OCI-LY1 (cell line): ENCODE results near the gene LRMDA.

Source experiments
- EZH2 ChIP-seq: fragments of 200-600 bp; sonication (generic), shearing (Covaris generic); IDR thresholded peaks from 2 replicates; pipeline ENCODE4 v1.8.0; 2017; ENCODE audit warnings: borderline replicate concordance, mixed run types, mild to moderate bottlenecking, antibody characterized with exemption, low read length, moderate library complexity, mixed read lengths
- TF ChIP-seq, protein P1 (sequence below): fragments of 200-600 bp; sonication (generic), shearing (Covaris generic); IDR thresholded peaks from 2 replicates; pipeline ENCODE4 v1.5.1; 2017; ENCODE audit warnings: mild to moderate bottlenecking, antibody characterized with exemption, low read length, moderate library complexity, mixed read lengths

DNA sequence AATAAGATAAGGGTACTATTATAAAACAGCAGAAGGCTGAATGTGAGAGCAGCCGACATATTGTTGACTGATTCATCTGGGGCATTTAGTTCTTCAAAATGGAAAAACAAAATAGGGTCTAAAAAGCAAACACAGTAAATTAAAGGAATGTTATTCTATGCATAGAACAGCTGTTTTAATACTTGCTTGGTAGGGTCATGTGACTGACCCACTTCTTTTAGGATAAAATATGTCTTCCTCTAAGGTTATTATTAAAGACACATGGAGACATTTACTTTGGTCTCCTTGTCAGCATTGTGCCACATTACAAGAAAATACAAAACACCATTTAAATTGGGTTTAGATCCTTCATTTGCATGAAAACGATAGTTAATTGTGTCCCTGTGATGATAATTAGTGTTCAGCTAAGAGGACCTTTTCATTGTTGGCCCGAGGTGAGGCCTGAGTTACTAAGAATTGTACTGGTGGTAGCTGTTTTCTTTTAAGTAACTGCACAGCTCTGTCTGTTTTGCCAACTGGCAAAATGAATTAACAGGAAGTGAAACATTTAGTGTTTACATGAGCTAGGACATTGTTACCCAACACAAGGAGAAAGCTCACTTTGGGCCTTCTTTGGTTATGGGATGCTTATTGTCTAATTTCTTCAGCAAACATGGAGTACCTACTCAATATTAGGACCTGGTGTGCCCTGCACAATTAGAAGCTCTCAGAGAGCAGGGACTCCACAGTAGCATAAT, 764.4 kb downstream of the LRMDA start:
- TF ChIP-seq, protein P1, sequence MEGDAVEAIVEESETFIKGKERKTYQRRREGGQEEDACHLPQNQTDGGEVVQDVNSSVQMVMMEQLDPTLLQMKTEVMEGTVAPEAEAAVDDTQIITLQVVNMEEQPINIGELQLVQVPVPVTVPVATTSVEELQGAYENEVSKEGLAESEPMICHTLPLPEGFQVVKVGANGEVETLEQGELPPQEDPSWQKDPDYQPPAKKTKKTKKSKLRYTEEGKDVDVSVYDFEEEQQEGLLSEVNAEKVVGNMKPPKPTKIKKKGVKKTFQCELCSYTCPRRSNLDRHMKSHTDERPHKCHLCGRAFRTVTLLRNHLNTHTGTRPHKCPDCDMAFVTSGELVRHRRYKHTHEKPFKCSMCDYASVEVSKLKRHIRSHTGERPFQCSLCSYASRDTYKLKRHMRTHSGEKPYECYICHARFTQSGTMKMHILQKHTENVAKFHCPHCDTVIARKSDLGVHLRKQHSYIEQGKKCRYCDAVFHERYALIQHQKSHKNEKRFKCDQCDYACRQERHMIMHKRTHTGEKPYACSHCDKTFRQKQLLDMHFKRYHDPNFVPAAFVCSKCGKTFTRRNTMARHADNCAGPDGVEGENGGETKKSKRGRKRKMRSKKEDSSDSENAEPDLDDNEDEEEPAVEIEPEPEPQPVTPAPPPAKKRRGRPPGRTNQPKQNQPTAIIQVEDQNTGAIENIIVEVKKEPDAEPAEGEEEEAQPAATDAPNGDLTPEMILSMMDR: no peak
- TF ChIP-seq EZH2: no peak
